HCT116 (cell line): ENCODE measurements around the gene PNMA8C. TPM values are rescaled to one million over a fixed set of nuclear protein-coding genes. Genes with fewer than 3 reads are reported as not detected.

ENCODE experiments used
- ATAC-seq: fragments of 200-7000 bp; cut with Tn5 transposase; 2 replicates; pipeline ENCODE4 v1.9.1; 2020; ENCODE audit warnings: mild to moderate bottlenecking, moderate library complexity
- BruUV-seq: library from RNA; stranded (reverse); fragments of 400-500 nt; replicated peaks from 2 replicates; lab custom pipeline; 2021; lab: Mats Ljungman, UMichigan
- CTCF ChIA-PET: fragments of 300-600 bp; sonication (Branson Sonifier 250); formaldehyde crosslinking; loops from one replicate; lab custom pipeline; 2021; ENCODE audit warnings: antibody characterized with exemption; lab: Charles Lee
- POLR2A ChIA-PET: fragments of 300-600, 350-600 bp; sonication (Branson Sonifier 250); formaldehyde crosslinking; loops from one replicate; lab custom pipeline; 2021; ENCODE audit warnings: antibody characterized with exemption; lab: Charles Lee
- RAD21 ChIA-PET, 2 experiments: fragments of 300-600 bp; sonication (Branson Sonifier 250); formaldehyde crosslinking; loops; one replicate each; lab custom pipeline; 2023; ENCODE audit warnings: low total read pairs in 2 of 2; ENCODE audit not compliant: uncharacterized antibody in 2 of 2, unreplicated experiment in 2 of 2, low non-redundant PET in 1 of 2; lab: Charles Lee
- DNase-seq: peaks from one replicate; pipeline ENCODE4 v3.0.0-alpha.2; 2010; ENCODE audit warnings: low read depth, low spot score
- H2AFZ ChIP-seq: fragments of 200-600 bp; shearing (Covaris generic), sonication (generic); 2 replicates; pipeline ENCODE4 v1.6.1; 2017; ENCODE audit warnings: low read depth, mixed run types, mixed read lengths, antibody characterized with exemption, low read length; ENCODE audit not compliant: poor library complexity, severe bottlenecking
- H3K27ac ChIP-seq: 2 replicates; pipeline ENCODE4 v1.5.1; 2012; ENCODE audit warnings: low read depth, low read length
- H3K27me3 ChIP-seq: fragments of 200-600 bp; sonication (generic); 2 replicates; pipeline ENCODE4 v1.6.1; 2016; ENCODE audit warnings: mixed run types, low read length, mixed read lengths; ENCODE audit not compliant: insufficient read depth
- H3K36me3 ChIP-seq, 2 experiments: fragments of 200-500 bp in 1 of 2; fragments of 200-600 bp in 1 of 2; sonication (Bioruptor generic) in 1 of 2; sonication (generic) in 1 of 2; 2 replicates each; pipeline versions ENCODE4 v1.5.1 to v1.6.1; 2014 to 2016; ENCODE audit warnings: low read length in 2 of 2, inconsistent platforms in 1 of 2, mixed read lengths in 1 of 2, mixed run types in 1 of 2; ENCODE audit not compliant: insufficient read depth in 2 of 2, control insufficient read depth in 1 of 2
- H3K4me1 ChIP-seq, 2 experiments: fragments of 200-600 bp in 1 of 2; sonication (generic) in 1 of 2; 2 replicates each; pipeline versions ENCODE4 v1.5.1 to v1.6.1; 2012 to 2017; ENCODE audit warnings: low read length in 2 of 2, inconsistent platforms in 1 of 2, mild to moderate bottlenecking in 1 of 2, mixed read lengths in 1 of 2, mixed run types in 1 of 2, moderate library complexity in 1 of 2; ENCODE audit not compliant: insufficient read depth in 2 of 2, control insufficient read depth in 1 of 2
- H3K4me2 ChIP-seq: fragments of 200-600 bp; sonication (generic); 2 replicates; pipeline ENCODE4 v1.6.1; 2017; ENCODE audit warnings: mixed run types, low read length, mixed read lengths
- H3K4me3 ChIP-seq, 2 experiments: fragments of 200-600 bp in 1 of 2; sonication (generic) in 1 of 2; replicated peaks in 1 of 2; 2 replicates each; pipeline ENCODE4 v1.5.1; 2011 to 2016; ENCODE audit warnings: low read length in 2 of 2, control low read depth in 1 of 2, low read depth in 1 of 2, mild to moderate bottlenecking in 1 of 2, mixed read lengths in 1 of 2, mixed run types in 1 of 2
- H3K79me2 ChIP-seq: fragments of 200-600 bp; sonication (generic); 2 replicates; pipeline ENCODE4 v1.6.1; 2017; ENCODE audit warnings: mild to moderate bottlenecking, mixed run types, low read length, moderate library complexity, mixed read lengths; ENCODE audit not compliant: insufficient read depth
- H3K9ac ChIP-seq: fragments of 200-600 bp; sonication (generic); 2 replicates; pipeline ENCODE4 v1.6.1; 2016; ENCODE audit warnings: low read length, mixed read lengths
- H3K9me2 ChIP-seq: fragments of 200-600 bp; sonication (generic), shearing (Covaris generic); 2 replicates; pipeline ENCODE4 v1.6.1; 2017; ENCODE audit warnings: mixed run types, mild to moderate bottlenecking, moderate library complexity; ENCODE audit not compliant: insufficient read depth
- H3K9me3 ChIP-seq, 2 experiments: fragments of 200-500 bp in 1 of 2; fragments of 200-600 bp in 1 of 2; sonication (Bioruptor generic) in 1 of 2; sonication (generic) in 1 of 2; 2 replicates each; pipeline ENCODE4 v1.6.1; 2014 to 2017; ENCODE audit warnings: low read length in 2 of 2, mixed read lengths in 2 of 2, inconsistent platforms in 1 of 2, low read depth in 1 of 2, mild to moderate bottlenecking in 1 of 2, mixed run types in 1 of 2, moderate library complexity in 1 of 2; ENCODE audit not compliant: control insufficient read depth in 1 of 2, insufficient read depth in 1 of 2
- H4K20me1 ChIP-seq: fragments of 200-600 bp; sonication (generic), shearing (Covaris generic); 2 replicates; pipeline ENCODE4 v1.6.1; 2017; ENCODE audit warnings: mixed run types, mild to moderate bottlenecking, moderate library complexity; ENCODE audit not compliant: insufficient read depth
- CEBPB ChIP-seq: IDR thresholded peaks from 2 replicates; pipeline ENCODE4 v1.6.1; 2012; ENCODE audit warnings: low read depth
- EGR1 ChIP-seq: IDR thresholded peaks from 2 replicates; pipeline ENCODE4 v1.6.1; 2012; ENCODE audit warnings: low read depth
- EZH2phosphoT487 ChIP-seq: fragments of 200-600 bp; IDR thresholded peaks from 2 replicates; pipeline ENCODE4 v1.6.1; 2018; ENCODE audit warnings: antibody characterized with exemption, borderline replicate concordance
- JUND ChIP-seq: IDR thresholded peaks from 2 replicates; pipeline ENCODE4 v1.6.1; 2012
- POLR2AphosphoS5 ChIP-seq: IDR thresholded peaks from 2 replicates; pipeline ENCODE4 v1.6.1; 2011; ENCODE audit warnings: mild to moderate bottlenecking, low read depth, low read length, moderate library complexity
- RAD21 ChIP-seq: IDR thresholded peaks from 2 replicates; pipeline ENCODE4 v1.6.1; 2012; ENCODE audit warnings: low read depth, mild to moderate bottlenecking
- SIN3A ChIP-seq: IDR thresholded peaks from 2 replicates; pipeline ENCODE4 v1.6.1; 2012; ENCODE audit warnings: low read depth
- SRF ChIP-seq: IDR thresholded peaks from 2 replicates; pipeline ENCODE4 v1.6.1; 2012; ENCODE audit warnings: low read depth
- TCF7L2 ChIP-seq: IDR thresholded peaks from 2 replicates; pipeline ENCODE4 v1.7.0; 2011; ENCODE audit warnings: borderline replicate concordance, inconsistent platforms; ENCODE audit not compliant: insufficient read depth, insufficient read length; ENCODE audit errors: extremely low read depth
- YY1 ChIP-seq: IDR thresholded peaks from 2 replicates; pipeline ENCODE4 v1.6.1; 2011; ENCODE audit warnings: low read length, low read depth, moderate library complexity, mild to moderate bottlenecking; ENCODE audit not compliant: insufficient replicate concordance; ENCODE audit errors: extremely low read depth
- ZNF274 ChIP-seq: fragments of 200-500 bp; sonication (Bioruptor generic); IDR thresholded peaks from 2 replicates; pipeline ENCODE4 v1.6.1; 2014; ENCODE audit warnings: mild to moderate bottlenecking, low read depth, low read length, inconsistent platforms
- intact Hi-C: fragments of 100-400 bp; cut with micrococcal nuclease; formaldehyde crosslinking; loops from 2 replicates; pipeline ENCODE4 v1.10.0; 2022
- total RNA-seq: library from RNA; stranded (reverse); gene quantifications from one replicate; pipeline ENCODE4 v1.2.1, GENCODE V29; 2021; ENCODE audit not compliant: unreplicated experiment
- TF ChIP-seq, protein P1 (sequence below): IDR thresholded peaks from 2 replicates; pipeline ENCODE4 v1.6.1; 2011; ENCODE audit warnings: mild to moderate bottlenecking, low read length, moderate library complexity; ENCODE audit not compliant: insufficient replicate concordance; ENCODE audit errors: extremely low read depth
- TF ChIP-seq, protein P2 (sequence below): IDR thresholded peaks from 2 replicates; pipeline ENCODE4 v1.6.1; 2012
- TF ChIP-seq, protein P3 (sequence below): IDR thresholded peaks from 2 replicates; pipeline ENCODE4 v1.6.1; 2012; ENCODE audit warnings: low read depth
- TF ChIP-seq, protein P4 (sequence below): IDR thresholded peaks from 2 replicates; pipeline ENCODE4 v1.6.1; 2012
- TF ChIP-seq, protein P5 (sequence below), 3 experiments: fragments of 200-600 bp in 1 of 3; sonication (generic) in 1 of 3; IDR thresholded peaks in 2 of 3; conservative IDR thresholded peaks in 1 of 3; 2 replicates each; pipeline ENCODE4 v1.5.1; 2012 to 2017; ENCODE audit warnings: low read depth in 2 of 3, low read length in 2 of 3, antibody characterized with exemption in 1 of 3, borderline replicate concordance in 1 of 3, control low read depth in 1 of 3, mild to moderate bottlenecking in 1 of 3, mixed read lengths in 1 of 3, mixed run types in 1 of 3, moderate library complexity in 1 of 3; ENCODE audit not compliant: insufficient read depth in 1 of 3

PNMA8C gene
- total RNA-seq, 1 experiment from 2014 or later, result not detected

DNA sequence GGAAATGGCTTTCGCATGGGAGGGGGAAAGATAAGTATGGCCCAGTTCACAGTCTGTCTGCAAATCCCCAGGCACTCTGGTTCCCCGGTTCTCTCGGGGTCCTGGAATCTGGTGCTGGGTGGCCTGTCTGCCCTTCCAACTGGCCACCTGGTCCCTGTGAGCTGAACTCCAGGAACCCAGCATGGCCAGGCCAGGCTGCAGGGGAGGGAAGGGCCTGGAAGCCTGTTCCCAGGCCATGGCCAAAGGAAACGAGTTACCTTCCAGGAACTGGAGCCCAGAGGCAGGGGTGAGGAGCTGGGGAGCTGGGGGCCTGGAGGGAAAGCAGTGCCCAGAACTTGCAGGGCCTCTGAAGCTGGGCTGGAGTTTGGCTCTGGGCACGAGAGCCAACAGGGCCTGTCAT is 19.1 kb upstream of the PNMA8C start:
- ChIA-PET POLR2A (no interaction called here), CTCF (no interaction called here), RAD21 (no interaction called here)
- no peaks in the 10 kb centered on the region for H3K79me2 ChIP-seq
- no peak overlapping the region for H3K9ac ChIP-seq
- H4K20me1 ChIP-seq, result no peaks in the 10 kb centered on the region
- no peaks in the 10 kb centered on the region for H3K9me2 ChIP-seq
- DNase-seq (no peak), ATAC-seq (no peak)
- no peak overlapping the region for H3K4me3 ChIP-seq
- intact Hi-C loops, result no loop called here
- peaks cover 3 to 5% of the 10 kb centered on the region in 2 experiments; a peak in 3 of 4 replicates for H3K4me1 ChIP-seq
- no peak for TF ChIP-seq JUND
- TF ChIP-seq TCF7L2, result no peak
- TF ChIP-seq RAD21, result no peak
- TF ChIP-seq POLR2AphosphoS5, result no peak
- no peak for TF ChIP-seq CEBPB
- TF ChIP-seq, protein P1, sequence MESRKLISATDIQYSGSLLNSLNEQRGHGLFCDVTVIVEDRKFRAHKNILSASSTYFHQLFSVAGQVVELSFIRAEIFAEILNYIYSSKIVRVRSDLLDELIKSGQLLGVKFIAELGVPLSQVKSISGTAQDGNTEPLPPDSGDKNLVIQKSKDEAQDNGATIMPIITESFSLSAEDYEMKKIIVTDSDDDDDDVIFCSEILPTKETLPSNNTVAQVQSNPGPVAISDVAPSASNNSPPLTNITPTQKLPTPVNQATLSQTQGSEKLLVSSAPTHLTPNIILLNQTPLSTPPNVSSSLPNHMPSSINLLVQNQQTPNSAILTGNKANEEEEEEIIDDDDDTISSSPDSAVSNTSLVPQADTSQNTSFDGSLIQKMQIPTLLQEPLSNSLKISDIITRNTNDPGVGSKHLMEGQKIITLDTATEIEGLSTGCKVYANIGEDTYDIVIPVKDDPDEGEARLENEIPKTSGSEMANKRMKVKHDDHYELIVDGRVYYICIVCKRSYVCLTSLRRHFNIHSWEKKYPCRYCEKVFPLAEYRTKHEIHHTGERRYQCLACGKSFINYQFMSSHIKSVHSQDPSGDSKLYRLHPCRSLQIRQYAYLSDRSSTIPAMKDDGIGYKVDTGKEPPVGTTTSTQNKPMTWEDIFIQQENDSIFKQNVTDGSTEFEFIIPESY, result no peak
- no peak for TF ChIP-seq EGR1
- TF ChIP-seq, protein P2, sequence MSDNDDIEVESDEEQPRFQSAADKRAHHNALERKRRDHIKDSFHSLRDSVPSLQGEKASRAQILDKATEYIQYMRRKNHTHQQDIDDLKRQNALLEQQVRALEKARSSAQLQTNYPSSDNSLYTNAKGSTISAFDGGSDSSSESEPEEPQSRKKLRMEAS, result no peak
- TF ChIP-seq, protein P3, sequence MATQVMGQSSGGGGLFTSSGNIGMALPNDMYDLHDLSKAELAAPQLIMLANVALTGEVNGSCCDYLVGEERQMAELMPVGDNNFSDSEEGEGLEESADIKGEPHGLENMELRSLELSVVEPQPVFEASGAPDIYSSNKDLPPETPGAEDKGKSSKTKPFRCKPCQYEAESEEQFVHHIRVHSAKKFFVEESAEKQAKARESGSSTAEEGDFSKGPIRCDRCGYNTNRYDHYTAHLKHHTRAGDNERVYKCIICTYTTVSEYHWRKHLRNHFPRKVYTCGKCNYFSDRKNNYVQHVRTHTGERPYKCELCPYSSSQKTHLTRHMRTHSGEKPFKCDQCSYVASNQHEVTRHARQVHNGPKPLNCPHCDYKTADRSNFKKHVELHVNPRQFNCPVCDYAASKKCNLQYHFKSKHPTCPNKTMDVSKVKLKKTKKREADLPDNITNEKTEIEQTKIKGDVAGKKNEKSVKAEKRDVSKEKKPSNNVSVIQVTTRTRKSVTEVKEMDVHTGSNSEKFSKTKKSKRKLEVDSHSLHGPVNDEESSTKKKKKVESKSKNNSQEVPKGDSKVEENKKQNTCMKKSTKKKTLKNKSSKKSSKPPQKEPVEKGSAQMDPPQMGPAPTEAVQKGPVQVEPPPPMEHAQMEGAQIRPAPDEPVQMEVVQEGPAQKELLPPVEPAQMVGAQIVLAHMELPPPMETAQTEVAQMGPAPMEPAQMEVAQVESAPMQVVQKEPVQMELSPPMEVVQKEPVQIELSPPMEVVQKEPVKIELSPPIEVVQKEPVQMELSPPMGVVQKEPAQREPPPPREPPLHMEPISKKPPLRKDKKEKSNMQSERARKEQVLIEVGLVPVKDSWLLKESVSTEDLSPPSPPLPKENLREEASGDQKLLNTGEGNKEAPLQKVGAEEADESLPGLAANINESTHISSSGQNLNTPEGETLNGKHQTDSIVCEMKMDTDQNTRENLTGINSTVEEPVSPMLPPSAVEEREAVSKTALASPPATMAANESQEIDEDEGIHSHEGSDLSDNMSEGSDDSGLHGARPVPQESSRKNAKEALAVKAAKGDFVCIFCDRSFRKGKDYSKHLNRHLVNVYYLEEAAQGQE, result no peak
- no peak for TF ChIP-seq SRF
- TF ChIP-seq ZNF274, result no peak
- no peak for TF ChIP-seq EZH2phosphoT487
- TF ChIP-seq, protein P4, sequence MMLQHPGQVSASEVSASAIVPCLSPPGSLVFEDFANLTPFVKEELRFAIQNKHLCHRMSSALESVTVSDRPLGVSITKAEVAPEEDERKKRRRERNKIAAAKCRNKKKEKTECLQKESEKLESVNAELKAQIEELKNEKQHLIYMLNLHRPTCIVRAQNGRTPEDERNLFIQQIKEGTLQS, result no peak
- TF ChIP-seq, protein P5, sequence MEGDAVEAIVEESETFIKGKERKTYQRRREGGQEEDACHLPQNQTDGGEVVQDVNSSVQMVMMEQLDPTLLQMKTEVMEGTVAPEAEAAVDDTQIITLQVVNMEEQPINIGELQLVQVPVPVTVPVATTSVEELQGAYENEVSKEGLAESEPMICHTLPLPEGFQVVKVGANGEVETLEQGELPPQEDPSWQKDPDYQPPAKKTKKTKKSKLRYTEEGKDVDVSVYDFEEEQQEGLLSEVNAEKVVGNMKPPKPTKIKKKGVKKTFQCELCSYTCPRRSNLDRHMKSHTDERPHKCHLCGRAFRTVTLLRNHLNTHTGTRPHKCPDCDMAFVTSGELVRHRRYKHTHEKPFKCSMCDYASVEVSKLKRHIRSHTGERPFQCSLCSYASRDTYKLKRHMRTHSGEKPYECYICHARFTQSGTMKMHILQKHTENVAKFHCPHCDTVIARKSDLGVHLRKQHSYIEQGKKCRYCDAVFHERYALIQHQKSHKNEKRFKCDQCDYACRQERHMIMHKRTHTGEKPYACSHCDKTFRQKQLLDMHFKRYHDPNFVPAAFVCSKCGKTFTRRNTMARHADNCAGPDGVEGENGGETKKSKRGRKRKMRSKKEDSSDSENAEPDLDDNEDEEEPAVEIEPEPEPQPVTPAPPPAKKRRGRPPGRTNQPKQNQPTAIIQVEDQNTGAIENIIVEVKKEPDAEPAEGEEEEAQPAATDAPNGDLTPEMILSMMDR (IDR thresholded peaks at IDR 0.05 in 2 of 3, conservative IDR thresholded peaks at IDR 0.05 in 1 of 3; ENCODE audit: borderline replicate concordance in 1 of 3, insufficient read depth in 1 of 3, low read depth in 2 of 3, low read length in 2 of 3), result no peak
- no peak for TF ChIP-seq YY1
- no peak for TF ChIP-seq SIN3A
- no TSS peak for BruUV-seq
- no peak overlapping the region for H3K27ac ChIP-seq
- H3K36me3 ChIP-seq, result no peaks in the 10 kb centered on the region
- no peak overlapping the region for H2AFZ ChIP-seq
- H3K4me2 ChIP-seq, result no peak overlapping the region
- H3K9me3 ChIP-seq, result no peaks in the 10 kb centered on the region
- no peaks in the 10 kb centered on the region for H3K27me3 ChIP-seq
